ENCODE data around the gene CD99L2.

DNA sequence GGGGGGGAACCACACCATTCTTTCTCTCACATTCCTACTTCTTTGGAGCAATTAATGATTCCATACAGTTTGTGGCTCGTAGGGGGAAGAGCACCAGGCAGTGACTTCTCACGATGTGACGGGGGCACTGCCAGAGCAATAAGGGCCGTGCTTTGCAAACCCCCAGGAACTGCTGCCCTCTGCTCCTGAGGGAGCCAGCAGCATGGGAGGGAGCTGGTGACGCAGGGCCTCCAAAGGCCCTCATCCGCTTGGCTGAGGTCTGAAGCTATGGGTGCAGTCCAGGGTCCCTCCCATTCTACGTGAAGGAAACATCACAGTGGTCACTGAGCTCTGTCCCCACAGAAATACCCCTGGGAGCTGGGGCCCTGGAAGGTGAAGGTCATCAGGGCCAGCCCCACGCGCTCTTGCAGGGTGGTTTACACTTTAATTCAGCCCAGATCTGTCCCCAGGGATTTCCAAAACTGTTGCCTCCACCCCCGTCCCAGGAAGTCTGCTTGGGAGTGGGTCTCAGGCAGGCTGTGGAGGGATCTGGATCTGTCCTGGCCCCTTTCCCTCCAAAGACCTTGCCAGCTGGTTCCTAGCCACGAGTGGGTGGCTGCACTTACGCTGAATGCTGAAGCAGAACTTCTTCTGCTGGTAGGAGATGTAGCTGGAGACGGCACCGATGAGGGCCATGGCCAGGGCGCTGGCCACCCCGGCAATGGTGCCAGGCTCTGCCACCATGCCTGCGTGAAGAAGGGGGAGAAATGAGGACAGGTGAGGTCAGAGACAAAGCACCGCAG lies 122.7 kb downstream of the CD99L2 start:
- TF ChIP-seq, protein P1, sequence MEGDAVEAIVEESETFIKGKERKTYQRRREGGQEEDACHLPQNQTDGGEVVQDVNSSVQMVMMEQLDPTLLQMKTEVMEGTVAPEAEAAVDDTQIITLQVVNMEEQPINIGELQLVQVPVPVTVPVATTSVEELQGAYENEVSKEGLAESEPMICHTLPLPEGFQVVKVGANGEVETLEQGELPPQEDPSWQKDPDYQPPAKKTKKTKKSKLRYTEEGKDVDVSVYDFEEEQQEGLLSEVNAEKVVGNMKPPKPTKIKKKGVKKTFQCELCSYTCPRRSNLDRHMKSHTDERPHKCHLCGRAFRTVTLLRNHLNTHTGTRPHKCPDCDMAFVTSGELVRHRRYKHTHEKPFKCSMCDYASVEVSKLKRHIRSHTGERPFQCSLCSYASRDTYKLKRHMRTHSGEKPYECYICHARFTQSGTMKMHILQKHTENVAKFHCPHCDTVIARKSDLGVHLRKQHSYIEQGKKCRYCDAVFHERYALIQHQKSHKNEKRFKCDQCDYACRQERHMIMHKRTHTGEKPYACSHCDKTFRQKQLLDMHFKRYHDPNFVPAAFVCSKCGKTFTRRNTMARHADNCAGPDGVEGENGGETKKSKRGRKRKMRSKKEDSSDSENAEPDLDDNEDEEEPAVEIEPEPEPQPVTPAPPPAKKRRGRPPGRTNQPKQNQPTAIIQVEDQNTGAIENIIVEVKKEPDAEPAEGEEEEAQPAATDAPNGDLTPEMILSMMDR (IDR thresholded peaks at IDR 0.05), result no peak
- TF ChIP-seq POLR2A (IDR thresholded peaks at IDR 0.05), result no peak
